Panc1 (cell line): ENCODE measurements around the gene ZC3H8.

ENCODE experiments used
- POLR2AphosphoS5 ChIP-seq: IDR thresholded peaks from 2 replicates; pipeline ENCODE4 v1.6.1; 2012; ENCODE audit warnings: mild to moderate bottlenecking, low read depth, low read length, moderate library complexity
- SIN3A ChIP-seq: IDR thresholded peaks from 2 replicates; pipeline ENCODE4 v1.6.1; 2012; ENCODE audit warnings: low read depth, mild to moderate bottlenecking, low read length, moderate library complexity, borderline replicate concordance; ENCODE audit not compliant: insufficient read depth
- TF ChIP-seq, protein P1 (sequence below): fragments of 450-650 bp; IDR thresholded peaks from 2 replicates; pipeline ENCODE4 v1.5.1; 2017; ENCODE audit warnings: mild to moderate bottlenecking
- TF ChIP-seq, protein P2 (sequence below), 2 experiments: IDR thresholded peaks; 2 replicates each; pipeline ENCODE4 v1.6.1; 2011 to 2012; ENCODE audit warnings: low read depth in 2 of 2, control low read depth in 1 of 2, low read length in 1 of 2, mild to moderate bottlenecking in 1 of 2, moderate library complexity in 1 of 2; ENCODE audit not compliant: insufficient read depth in 1 of 2

GRCh38 chr2:112290648-112291047 lies 35.8 kb upstream of the ZC3H8 start:
- TF ChIP-seq, protein P1, sequence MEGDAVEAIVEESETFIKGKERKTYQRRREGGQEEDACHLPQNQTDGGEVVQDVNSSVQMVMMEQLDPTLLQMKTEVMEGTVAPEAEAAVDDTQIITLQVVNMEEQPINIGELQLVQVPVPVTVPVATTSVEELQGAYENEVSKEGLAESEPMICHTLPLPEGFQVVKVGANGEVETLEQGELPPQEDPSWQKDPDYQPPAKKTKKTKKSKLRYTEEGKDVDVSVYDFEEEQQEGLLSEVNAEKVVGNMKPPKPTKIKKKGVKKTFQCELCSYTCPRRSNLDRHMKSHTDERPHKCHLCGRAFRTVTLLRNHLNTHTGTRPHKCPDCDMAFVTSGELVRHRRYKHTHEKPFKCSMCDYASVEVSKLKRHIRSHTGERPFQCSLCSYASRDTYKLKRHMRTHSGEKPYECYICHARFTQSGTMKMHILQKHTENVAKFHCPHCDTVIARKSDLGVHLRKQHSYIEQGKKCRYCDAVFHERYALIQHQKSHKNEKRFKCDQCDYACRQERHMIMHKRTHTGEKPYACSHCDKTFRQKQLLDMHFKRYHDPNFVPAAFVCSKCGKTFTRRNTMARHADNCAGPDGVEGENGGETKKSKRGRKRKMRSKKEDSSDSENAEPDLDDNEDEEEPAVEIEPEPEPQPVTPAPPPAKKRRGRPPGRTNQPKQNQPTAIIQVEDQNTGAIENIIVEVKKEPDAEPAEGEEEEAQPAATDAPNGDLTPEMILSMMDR, result no peak
- TF ChIP-seq POLR2AphosphoS5, result no peak
- no peak for TF ChIP-seq SIN3A
- TF ChIP-seq, protein P2, sequence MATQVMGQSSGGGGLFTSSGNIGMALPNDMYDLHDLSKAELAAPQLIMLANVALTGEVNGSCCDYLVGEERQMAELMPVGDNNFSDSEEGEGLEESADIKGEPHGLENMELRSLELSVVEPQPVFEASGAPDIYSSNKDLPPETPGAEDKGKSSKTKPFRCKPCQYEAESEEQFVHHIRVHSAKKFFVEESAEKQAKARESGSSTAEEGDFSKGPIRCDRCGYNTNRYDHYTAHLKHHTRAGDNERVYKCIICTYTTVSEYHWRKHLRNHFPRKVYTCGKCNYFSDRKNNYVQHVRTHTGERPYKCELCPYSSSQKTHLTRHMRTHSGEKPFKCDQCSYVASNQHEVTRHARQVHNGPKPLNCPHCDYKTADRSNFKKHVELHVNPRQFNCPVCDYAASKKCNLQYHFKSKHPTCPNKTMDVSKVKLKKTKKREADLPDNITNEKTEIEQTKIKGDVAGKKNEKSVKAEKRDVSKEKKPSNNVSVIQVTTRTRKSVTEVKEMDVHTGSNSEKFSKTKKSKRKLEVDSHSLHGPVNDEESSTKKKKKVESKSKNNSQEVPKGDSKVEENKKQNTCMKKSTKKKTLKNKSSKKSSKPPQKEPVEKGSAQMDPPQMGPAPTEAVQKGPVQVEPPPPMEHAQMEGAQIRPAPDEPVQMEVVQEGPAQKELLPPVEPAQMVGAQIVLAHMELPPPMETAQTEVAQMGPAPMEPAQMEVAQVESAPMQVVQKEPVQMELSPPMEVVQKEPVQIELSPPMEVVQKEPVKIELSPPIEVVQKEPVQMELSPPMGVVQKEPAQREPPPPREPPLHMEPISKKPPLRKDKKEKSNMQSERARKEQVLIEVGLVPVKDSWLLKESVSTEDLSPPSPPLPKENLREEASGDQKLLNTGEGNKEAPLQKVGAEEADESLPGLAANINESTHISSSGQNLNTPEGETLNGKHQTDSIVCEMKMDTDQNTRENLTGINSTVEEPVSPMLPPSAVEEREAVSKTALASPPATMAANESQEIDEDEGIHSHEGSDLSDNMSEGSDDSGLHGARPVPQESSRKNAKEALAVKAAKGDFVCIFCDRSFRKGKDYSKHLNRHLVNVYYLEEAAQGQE (IDR thresholded peaks at IDR 0.05; ENCODE audit: insufficient read depth in 1 of 2, low read depth in 2 of 2, low read length in 1 of 2), result no peak
